ENCODE data around the gene GPR156.
"Not testable (repeated sequence)": the region's sequence is repeated elsewhere in the genome, so short reads cannot be mapped to it uniquely, and the experiment has no call there.

Gene GPR156

DNA sequence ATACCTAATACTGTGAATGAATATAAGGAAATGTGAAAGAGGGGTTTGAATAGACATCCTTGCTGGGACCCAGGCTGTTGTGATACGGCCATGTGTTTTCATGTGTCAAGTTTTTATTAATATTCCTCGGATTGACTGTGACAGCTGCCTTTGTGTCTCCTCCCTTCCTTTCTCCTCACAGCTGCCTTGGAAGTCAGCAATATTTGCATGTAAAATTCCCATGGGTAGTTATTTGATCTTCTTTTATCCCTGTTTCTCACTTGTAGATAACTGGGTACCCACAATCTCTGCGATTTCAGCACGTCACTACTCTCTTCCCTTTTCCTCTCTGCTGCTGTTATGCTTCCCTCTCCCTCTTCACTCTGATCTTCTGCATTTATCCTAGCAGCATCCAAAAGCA lies 9.4 kb downstream of the GPR156 start:
- DNase-seq (ENCODE audit: low read depth in 2 of 2, low spot score in 1 of 2): no peak

DNA sequence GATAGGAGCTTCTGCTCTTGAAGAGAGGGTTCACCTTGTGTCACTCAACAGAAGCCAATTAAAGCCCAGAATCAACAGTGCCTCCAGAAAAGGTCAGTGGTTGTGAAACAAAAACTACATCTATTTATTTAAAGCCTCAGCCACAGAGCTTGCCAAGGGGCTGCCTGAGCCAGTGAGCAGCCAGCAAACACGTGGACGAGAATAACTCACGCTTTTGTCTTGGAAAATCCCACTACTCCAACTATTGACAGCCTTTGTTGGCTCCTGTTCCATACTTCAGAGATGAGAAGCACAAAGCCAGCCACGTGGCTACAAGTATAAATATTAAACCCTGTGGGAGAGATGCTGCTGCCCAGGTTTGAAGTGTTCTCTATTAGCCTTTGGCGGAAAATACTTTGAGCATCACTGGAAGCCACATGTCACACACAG lies 10.3 kb downstream of the GPR156 start:
- no peak for DNase-seq (ENCODE audit: low read depth in 2 of 2, low spot score in 1 of 2)

DNA sequence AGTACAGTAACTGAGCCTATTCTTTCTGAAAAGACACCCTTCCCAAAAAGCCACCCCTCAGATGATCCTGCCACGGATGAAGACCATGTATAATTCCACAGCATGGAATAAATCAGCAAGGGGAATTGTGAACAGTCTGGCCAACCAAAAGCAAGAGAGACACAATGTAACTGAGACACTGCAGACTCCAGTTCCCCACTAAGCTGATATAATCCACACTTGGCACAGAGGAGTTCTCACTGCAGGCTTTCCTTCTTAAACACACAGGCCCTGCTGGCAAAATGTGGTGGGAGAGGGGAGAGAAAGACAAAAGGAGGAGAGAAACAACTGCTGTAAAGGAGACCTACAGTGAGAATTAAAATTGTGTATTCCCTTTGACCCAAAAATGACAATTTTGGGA lies 12.7 kb downstream of the GPR156 start:
- no peak for DNase-seq (ENCODE audit: low read depth in 2 of 2, low spot score in 1 of 2)

DNA sequence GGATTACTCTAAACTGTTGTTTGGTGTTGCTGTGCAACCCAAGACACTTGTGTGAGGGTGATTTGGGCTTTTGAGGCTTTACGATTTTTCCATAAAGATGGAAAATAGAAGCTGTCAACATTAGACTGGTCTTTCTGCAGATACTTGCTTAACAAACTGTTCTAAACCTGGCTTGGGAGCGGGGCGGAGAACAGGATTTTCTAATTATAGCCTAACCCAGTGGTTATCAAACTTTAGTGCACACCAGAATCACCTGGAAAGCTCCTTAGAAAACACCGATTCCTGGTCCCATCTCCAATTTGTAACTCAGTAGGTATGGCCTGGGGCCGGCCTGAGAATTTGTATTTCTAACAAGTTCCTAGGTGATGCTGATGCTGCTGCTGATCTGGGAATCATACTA lies 19.0 kb downstream of the GPR156 start:
- no peak for DNase-seq (ENCODE audit: low read depth in 2 of 2, low spot score in 1 of 2)

DNA sequence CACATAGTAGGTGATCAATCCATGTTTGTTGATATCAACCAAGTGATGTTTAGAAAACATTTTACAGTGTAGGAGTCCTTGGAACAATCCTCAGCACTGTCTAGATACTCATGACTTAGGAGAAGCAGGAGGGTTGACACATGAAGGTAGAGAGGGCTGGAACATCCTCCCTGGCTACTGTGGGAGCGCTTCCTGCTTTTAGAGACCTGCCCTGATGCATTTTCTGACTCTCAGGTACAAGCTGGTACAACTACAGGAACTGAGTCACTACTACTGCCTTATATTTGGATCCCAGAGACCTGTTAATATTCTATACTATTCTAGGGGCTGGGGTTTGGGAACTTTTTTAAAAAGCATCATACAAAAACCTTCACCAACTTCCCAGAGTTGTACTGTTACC lies 20.1 kb downstream of the GPR156 start:
- no peak for DNase-seq (ENCODE audit: low read depth in 2 of 2, low spot score in 1 of 2)

DNA sequence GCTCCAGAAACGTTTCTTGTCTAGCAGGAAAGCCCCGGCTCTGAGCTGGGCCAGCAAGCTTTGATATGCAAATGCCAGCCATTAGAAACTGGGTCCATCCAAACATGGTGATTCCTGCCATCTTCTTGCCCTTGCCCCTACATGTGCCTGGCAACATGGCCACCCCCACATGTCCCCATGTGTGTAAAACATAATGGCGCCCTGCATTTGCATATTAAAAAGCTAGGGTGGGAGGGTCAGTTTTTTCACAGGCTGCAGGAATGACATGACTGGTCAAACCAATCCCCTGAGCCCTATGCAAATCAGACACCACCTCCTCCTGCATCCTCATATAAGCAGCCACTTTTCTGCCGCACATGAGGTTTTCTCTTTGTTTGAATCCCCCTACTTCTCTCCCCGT lies 21.2 kb downstream of the GPR156 start:
- no peak for DNase-seq (ENCODE audit: low read depth in 2 of 2, low spot score in 1 of 2)

DNA sequence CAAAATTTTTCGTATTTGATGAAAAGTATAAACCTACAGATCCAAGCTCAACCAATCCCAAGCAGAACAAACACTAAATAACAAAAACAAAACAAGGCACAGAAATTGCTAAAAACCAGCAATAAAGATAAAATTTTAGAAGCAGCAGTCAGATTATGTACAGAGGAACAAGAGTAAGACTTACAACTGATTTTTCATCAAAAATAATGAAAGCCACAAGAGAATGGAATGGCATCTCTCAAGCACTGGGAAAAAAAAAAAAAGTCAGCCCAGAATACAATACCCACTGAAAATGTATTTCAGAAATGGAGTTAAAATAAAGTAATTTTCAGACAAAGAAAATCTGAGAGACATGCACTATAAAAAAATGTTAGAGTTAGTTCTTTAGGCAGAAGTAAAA lies 27.0 kb downstream of the GPR156 start:
- DNase-seq (ENCODE audit: low read depth in 2 of 2, low spot score in 1 of 2): no peak

DNA sequence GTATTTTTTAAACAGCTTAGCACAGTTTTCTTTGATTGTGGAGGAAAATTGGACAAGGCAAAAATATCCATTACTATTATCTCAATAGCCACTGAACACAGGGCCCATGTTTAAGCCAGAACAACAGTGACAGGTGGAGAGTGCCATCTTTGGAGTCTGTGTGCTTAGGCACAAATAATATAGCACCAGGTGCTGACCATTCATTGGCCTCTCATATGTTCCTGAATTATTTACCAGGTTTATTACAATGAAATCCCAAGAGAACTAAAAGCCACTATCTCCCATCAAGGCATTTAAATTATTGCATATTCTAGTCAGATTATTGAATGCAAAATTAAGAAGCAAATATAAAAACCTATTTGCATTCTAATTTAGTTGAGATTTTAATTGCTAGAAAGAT lies 39.6 kb downstream of the GPR156 start:
- no peak for DNase-seq (ENCODE audit: low read depth in 2 of 2, low spot score in 1 of 2)

DNA sequence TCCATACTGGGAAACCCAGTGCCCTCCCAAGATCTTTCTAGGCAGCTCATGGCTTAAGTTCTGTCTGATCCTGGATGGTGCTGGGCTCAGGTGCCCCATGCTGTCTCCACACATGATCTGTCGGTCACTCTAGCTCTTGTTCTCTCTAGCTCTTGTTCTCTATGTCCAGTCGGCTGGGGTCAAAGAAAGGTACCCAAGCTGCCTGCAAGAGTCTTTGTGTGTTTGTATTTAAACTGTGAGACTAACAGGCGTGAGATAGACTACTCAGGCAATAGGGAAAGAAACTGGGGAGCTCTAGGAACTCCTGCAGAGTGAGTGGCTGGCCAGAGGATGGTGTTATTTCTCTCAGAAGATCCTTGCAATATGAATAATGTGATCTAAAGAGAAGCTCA lies 40.2 kb downstream of the GPR156 start:
- no peak for DNase-seq (ENCODE audit: low read depth in 2 of 2, low spot score in 1 of 2)

DNA sequence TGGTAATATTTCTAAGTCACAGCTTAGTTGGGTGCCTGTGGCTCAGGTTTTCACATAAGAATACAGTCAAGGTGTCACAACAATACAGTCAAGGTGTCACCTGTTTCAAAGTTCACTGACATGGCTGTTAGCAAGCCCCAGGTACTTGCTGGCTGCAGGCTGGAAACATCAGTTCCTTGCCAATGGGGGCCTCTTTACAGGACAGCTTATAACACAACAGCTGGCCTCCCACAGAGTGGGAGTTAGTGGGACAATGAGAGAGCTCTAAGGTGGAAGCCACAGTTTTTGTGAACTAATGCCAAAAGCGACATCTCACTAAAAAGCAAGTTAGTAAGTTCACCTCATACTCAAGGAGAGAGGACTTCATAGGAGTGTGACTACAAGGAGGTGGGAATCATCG lies 45.4 kb downstream of the GPR156 start:
- no peak for DNase-seq (ENCODE audit: low read depth in 2 of 2, low spot score in 1 of 2)

DNA sequence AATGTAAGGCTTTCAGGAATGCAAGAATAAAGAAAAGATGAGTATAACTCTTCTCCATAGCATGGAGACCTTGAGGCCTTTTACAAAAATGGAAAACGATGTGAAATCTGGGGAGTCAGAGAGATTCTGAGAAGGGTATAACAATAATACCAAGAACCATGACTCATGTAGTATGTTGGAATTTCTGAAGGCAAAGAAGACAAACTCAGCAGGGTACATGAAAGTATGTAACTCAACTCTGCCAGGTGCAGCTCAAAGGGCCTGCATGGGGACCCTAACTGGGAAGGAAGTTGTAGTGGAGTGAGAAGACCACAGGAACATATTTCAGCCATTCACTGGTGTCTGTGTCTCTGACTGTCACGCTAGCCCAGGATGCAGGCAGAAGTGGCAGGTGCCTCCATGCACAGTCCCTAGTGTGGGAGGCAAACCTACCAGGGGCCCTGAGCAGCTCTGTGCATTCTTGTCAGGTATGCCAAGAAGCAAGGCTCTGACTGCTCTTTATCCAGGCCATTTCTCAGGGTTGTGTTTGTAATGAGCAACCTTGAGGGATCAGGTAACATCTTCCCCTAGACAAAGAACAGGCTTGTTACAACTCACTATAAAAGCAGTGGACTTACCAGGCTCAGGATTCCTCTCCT lies 57.2 kb downstream of the GPR156 start:
- no peak for DNase-seq (ENCODE audit: low read depth in 2 of 2, low spot score in 1 of 2)

DNA sequence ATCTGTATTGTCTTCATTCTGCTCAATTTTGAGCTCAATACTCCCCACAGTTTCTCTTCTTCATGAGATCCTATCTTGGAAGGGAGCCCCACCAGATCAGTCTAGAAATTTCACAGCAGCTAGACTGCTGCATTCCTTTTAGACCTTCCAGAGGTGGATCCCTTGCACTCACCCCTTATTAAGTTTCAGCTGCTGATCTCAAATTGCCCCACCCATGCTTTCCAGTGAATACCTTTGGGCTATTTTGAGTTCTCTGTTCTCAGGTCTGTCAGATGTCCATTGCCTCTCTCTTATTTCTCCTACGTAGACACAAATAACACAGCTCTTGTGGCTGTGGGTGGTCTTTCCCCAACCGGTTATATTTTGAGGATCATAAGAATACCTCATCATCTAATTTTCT lies 60.8 kb downstream of the GPR156 start:
- DNase-seq (ENCODE audit: low read depth in 2 of 2, low spot score in 1 of 2): no peak

DNA sequence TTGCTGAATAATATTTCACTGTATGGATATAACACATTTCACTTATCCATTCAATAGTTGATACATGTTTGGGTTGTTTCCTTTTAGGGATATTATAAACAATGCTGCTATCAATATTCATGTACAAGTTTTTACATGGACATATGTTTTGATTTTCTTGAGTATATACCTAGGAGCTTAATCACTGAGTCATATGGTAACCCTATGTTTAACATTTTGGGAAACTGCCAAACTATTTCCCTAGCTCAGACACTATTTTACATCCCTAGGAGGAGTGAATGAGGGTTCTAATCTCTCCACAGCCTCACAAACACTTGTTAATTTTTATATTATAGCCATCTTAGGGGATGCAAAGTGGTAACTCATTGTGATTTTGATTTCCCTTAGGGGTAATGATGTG lies 66.0 kb downstream of the GPR156 start:
- DNase-seq (ENCODE audit: low read depth in 2 of 2, low spot score in 1 of 2): no peak

DNA sequence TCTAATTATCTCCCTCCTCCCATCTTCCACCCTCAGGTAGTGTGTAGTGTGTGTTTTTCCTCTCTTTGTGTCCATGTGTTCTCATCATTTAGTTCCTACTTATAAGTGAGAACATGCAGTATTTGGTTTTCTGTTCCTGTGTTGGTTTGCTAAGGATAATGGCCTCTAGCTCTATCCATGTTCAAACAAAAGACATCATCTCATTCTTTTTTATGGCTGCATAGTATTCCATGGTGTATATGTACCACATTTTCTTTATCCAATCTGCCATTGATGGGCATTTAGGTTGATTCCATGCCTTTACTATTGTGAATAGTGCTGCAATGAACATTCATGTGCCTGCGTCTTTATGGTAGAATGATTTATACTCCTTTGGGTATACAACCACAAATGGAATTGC lies 68.4 kb downstream of the GPR156 start:
- DNase-seq (ENCODE audit: low read depth in 2 of 2, low spot score in 1 of 2): not testable (repeated sequence)

DNA sequence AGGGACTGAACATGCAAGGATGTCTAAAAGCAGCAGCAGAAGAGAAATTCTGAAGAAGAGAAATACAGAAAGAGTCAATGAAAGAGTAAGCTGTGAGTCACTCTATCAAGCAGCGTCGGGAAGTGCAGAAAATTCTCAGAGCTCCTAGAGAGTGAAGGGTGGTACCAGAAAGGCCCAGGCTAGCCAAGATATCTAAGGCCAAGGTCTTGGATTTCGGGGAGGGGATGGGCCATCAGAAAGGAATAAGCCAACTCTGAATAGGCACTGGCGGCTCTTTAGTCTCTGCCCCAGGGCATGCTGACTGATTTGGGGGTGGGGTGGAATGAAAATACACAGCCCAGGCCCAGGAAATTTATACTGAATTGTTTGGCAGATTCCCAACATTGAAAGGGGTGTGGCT lies 70.8 kb downstream of the GPR156 start:
- DNase-seq (ENCODE audit: low read depth in 2 of 2, low spot score in 1 of 2): no peak

DNA sequence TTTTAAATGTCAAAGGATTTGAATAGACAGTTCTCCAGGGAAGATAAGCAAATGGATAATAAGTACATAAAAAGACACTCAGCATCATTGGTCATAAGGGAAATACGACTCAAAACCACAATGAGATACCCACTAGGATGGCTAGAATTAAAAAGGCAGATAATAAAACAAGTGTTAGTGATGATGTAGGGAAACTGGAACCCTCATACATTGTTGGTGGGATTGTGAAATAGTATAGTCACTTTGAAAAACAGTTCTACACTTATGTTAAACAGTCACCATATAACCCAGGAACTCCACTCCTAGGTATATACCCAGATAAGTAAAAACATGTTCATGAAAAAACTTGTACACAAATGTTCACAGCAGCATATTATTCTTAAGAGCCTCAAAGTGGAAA lies 72.5 kb downstream of the GPR156 start:
- DNase-seq (ENCODE audit: low read depth in 2 of 2, low spot score in 1 of 2): no peak

DNA sequence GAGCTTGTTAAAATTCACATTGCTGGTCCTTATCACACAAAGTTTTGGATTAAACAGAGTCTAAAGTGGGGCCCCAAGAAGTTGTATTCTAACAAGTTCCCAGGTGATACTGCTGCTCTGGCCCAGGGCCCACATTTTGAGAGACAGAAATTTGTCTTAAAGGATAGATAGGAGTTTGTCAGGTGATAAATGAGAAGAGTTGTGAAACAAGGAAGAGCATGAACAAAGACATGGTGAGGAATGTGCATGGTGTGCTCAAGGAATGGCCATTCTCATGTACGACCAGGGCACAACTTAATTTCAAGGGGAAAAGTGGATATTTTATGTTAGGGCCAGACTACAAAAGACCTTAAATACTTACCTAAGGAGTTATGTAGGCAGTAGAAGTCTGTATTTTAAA lies 75.6 kb downstream of the GPR156 start:
- no peak for DNase-seq (ENCODE audit: low read depth in 2 of 2, low spot score in 1 of 2)

DNA sequence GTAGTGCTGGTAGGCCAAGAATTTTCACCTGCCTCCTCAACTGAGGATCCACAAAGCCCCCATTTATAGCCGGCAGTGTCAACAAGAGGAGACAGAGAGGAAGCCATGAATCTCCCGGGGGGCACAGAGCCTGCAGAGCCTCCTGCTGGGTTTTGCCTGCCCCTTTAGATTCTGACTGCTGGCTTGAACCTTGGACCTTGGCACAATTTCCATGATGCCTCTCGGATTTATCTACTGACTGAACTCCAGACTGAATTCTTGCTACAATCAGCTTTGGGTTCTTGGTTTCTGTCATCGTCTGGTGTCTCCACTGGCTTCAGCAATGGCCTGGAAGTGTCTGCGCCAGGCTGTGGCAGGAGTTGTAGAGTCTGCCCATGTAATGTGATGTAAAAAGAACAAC lies 80.7 kb downstream of the GPR156 start:
- no peak for DNase-seq (ENCODE audit: low read depth in 2 of 2, low spot score in 1 of 2)

DNA sequence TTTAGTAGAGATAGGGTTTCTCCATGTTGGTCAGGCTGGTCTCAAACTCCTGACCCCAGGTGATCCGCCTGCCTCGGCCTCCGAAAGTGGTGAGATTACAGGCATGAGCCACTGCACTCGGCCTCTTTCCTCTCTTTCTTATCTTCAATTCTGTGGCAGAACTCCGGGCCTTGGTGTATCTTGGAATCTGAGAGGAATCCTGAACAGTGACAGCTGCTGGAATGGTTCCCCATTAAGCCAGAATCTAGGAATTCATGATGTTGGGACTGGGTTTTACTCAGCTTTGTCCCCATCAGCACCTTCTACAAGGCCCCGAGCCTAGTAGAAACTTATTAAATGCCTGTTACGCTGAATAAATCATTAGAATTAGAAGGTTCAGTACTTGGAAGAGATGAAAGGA lies 81.4 kb downstream of the GPR156 start:
- no peak for DNase-seq (ENCODE audit: low read depth in 2 of 2, low spot score in 1 of 2)

DNA sequence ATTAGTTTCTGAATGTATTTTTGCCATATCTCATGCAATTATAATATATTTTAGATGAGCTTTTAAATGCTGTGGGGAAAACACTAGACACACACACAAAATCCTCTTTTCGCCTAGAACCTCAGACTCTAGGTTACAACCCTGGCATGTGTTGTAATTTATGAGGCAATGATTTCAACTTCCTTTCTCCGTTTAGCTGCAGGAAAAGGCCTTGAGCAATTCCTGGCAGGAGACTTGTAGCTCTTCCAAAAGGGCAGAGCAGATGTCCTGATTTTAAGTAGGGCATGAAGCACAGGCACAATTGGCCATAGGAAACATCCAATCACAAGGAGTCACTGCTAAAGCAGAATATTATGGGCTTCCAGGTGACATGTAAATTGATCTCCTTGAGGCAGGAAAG lies 82.0 kb downstream of the GPR156 start:
- DNase-seq (ENCODE audit: low read depth in 2 of 2, low spot score in 1 of 2): no peak

DNA sequence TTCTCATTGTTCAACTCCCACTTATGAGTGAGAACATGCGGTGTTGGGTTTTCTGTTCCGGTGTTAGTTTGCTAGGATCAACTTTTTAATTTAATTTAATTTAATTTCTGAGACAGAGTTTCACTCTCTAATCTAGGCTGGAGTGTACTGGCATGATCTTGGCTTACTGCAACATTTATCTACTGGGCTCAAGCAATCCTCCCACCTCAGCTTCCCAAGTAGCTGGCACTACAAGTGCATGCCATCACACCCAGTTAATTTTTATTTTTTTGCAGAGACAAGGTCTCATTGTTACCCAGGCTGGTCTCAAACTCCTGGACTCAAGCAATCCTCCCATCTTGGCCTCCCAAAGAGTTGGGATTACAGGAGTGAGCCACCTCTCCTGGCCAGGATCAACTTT lies 82.7 kb downstream of the GPR156 start:
- DNase-seq (ENCODE audit: low read depth in 2 of 2, low spot score in 1 of 2): no peak

DNA sequence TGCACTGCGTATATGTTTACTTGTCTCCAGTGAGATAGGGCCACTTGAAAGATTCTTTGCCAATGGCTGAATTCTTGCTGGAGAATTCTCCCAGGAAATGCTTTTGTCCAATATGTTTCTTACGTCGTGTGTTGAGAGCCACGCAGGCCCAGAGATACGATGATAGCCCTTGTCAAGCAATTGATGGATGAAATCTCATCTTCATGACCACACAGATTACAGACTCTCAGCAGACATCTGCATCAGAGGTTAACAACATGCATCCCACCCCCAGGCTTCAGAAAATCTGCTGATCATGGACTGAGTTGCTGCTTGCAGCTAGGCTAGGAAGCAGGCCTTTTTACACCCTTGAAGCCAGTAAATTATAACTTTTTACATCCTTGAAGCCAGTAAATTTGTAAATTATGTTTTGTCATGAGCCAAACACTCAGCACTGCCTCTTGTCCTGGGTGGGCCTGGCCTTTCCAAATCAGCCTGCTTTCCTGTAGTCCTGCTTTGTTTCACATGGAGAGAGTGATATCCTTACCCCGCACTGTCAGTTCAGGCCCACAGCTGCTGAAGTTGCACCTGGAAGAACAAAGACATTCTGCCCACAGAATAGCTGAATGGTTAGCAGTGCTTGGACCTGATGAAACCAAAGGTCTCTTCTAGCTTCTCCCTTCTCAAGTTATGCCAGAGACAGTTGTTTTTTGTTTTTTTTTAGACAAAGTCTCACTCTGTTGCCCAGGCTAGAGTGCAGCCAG lies 84.4 kb downstream of the GPR156 start:
- no peak for DNase-seq (ENCODE audit: low read depth in 2 of 2, low spot score in 1 of 2)

DNA sequence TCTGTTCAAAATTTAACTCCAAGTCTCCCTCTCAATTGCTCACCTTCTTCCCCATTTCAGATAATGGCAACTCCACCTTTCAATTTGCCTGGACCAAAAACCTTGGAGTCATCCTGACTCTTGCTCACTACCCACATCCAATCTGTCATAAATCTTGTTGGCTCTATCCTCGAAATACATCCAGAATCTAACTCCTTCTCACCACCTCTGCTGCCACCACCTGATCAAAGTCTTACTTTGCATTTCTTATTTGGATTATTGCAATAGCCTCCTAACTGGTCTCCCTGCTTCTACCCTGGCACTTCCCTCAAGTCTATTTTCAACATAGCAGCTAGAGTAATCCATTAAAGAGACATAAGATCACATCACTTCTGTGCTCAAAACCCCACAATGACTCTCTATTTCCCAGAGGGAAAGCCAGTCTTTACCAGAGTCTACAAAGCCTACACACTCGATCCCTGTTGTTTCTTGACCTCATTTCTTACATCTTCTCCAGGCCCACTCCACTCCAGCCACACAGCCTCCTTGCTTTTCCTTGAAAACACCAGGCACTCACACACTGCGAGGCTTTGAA lies 86.6 kb downstream of the GPR156 start:
- DNase-seq (ENCODE audit: low read depth in 2 of 2, low spot score in 1 of 2): no peak
